ENCODE results near the gene PHACTR3. TPM values are rescaled to one million over a fixed set of nuclear protein-coding genes. Genes with fewer than 3 reads are reported as not detected.

The PHACTR3 gene
- total and polyA plus RNA-seq, 2 experiments from 2014 or later = 0.45 to 0.61 TPM

DNA sequence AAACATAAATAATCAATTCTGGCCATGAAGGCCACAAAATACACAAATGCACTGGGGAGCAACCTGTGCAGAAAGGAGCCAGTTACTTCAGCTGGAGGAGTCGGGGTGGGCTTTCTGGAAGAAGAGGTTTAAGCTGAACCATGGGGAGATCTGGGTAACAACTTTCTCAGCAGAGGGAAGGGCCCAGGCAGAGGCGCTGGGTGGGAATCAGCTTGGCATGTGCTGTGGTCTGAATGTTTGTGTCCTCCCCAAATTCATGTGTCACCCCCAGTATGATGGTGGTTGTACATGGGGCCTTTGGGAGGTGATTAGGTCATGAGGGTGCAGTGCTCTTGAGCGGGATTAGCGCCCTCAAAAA lies 221.2 kb downstream of the PHACTR3 start (continued):
- TF ChIP-seq, protein P1, sequence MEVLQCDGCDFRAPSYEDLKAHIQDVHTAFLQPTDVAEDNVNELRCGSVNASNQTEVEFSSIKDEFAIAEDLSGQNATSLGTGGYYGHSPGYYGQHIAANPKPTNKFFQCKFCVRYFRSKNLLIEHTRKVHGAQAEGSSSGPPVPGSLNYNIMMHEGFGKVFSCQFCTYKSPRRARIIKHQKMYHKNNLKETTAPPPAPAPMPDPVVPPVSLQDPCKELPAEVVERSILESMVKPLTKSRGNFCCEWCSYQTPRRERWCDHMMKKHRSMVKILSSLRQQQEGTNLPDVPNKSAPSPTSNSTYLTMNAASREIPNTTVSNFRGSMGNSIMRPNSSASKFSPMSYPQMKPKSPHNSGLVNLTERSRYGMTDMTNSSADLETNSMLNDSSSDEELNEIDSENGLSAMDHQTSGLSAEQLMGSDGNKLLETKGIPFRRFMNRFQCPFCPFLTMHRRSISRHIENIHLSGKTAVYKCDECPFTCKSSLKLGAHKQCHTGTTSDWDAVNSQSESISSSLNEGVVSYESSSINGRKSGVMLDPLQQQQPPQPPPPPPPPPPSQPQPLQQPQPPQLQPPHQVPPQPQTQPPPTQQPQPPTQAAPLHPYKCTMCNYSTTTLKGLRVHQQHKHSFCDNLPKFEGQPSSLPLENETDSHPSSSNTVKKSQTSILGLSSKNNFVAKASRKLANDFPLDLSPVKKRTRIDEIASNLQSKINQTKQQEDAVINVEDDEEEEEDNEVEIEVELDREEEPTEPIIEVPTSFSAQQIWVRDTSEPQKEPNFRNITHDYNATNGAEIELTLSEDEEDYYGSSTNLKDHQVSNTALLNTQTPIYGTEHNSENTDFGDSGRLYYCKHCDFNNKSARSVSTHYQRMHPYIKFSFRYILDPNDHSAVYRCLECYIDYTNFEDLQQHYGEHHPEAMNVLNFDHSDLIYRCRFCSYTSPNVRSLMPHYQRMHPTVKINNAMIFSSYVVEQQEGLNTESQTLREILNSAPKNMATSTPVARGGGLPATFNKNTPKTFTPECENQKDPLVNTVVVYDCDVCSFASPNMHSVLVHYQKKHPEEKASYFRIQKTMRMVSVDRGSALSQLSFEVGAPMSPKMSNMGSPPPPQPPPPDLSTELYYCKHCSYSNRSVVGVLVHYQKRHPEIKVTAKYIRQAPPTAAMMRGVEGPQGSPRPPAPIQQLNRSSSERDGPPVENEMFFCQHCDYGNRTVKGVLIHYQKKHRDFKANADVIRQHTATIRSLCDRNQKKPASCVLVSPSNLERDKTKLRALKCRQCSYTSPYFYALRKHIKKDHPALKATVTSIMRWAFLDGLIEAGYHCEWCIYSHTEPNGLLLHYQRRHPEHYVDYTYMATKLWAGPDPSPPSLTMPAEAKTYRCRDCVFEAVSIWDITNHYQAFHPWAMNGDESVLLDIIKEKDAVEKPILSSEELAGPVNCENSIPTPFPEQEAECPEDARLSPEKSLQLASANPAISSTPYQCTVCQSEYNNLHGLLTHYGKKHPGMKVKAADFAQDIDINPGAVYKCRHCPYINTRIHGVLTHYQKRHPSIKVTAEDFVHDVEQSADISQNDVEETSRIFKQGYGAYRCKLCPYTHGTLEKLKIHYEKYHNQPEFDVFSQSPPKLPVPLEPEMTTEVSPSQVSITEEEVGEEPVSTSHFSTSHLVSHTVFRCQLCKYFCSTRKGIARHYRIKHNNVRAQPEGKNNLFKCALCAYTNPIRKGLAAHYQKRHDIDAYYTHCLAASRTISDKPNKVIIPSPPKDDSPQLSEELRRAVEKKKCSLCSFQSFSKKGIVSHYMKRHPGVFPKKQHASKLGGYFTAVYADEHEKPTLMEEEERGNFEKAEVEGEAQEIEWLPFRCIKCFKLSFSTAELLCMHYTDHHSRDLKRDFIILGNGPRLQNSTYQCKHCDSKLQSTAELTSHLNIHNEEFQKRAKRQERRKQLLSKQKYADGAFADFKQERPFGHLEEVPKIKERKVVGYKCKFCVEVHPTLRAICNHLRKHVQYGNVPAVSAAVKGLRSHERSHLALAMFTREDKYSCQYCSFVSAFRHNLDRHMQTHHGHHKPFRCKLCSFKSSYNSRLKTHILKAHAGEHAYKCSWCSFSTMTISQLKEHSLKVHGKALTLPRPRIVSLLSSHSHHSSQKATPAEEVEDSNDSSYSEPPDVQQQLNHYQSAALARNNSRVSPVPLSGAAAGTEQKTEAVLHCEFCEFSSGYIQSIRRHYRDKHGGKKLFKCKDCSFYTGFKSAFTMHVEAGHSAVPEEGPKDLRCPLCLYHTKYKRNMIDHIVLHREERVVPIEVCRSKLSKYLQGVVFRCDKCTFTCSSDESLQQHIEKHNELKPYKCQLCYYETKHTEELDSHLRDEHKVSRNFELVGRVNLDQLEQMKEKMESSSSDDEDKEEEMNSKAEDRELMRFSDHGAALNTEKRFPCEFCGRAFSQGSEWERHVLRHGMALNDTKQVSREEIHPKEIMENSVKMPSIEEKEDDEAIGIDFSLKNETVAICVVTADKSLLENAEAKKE (CRISPR knock-in tag; IDR thresholded peaks at IDR 0.05) = no peak
- TF ChIP-seq ZNF114 (CRISPR knock-in tag; IDR thresholded peaks at IDR 0.05) = no peak
- no peak for TF ChIP-seq JUNB (IDR thresholded peaks at IDR 0.05; ENCODE audit: unreplicated experiment)
- TF ChIP-seq CTCF (conservative IDR thresholded peaks at IDR 0.05; ENCODE audit: low read depth in 2 of 2) = no peak
- no peak for TF ChIP-seq EZH2 (IDR thresholded peaks at IDR 0.05; ENCODE audit: low read depth, unreplicated experiment)

DNA sequence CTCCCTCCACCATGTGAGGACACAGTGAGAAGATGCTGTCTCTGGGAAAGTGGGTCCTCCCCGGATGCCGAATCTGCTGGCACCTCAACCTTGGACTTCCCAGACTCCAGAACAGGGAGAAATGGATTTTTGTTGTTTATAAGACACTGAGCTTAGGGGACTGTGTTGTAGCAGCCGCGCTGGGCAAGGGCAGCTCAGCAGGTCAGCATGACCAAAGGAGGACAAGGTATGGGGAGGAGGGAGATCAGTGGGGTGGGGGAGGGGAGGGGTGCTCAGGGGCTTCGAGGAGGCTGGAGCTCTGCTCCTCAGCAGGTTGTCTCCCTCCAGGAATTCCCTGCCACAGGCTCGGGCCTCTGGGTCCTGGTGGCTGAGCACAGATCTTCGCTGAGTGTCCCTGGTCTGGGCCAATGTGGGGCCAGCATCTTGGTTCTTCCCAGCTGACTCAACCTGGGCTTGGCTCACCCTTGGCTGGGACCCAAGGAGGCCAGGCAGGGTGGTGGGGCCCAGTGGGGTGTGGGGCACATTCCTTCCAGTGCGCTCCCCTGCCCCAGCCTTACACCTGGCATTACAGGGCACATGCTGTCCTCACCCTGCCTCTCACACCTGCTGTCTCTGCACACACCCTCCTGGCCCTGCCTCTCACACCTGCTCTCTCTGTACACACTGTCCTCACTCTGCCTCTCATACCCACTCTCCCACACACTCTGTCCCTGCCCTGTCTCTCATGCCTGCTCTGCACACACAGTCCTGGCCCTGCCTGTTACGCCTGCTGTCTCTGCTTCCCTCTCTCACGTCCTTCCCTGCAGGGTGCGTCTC lies 221.8 kb downstream of the PHACTR3 start:
- H3K27me3 Mint-ChIP-seq (ENCODE audit: insufficient read depth, low read depth, poor library complexity) = peaks cover 26% of the 10 kb centered on the region
- no peaks in the 10 kb centered on the region for H3F3A ChIP-seq (replicated peaks; ENCODE audit: low read depth)
- no peak for DNase-seq (ENCODE audit: low spot score)
- no peaks in the 10 kb centered on the region; the same call in 2 of the 3 replicates for H3K9me3 Mint-ChIP-seq
- no peak overlapping the region for H3K4me3 ChIP-seq
- no peaks in the 10 kb centered on the region; the same call in 2 of the 3 replicates for H3K36me3 Mint-ChIP-seq (ENCODE audit: low read depth)
- H3K27ac Mint-ChIP-seq = no peak overlapping the region
- H3K9me2 ChIP-seq (ENCODE audit: insufficient read depth) = no peaks in the 10 kb centered on the region
- TF ChIP-seq CTCF (conservative IDR thresholded peaks at IDR 0.05; ENCODE audit: low read depth in 2 of 2) = no peak
- H3K4me1 ChIP-seq (ENCODE audit: insufficient read depth) = no peaks in the 10 kb centered on the region
- H3K27me3 ChIP-seq (ENCODE audit: insufficient read depth) = no peaks in the 10 kb centered on the region
- H3K27ac ChIP-seq (ENCODE audit: low read depth) = no peak overlapping the region
- H3K36me3 ChIP-seq (ENCODE audit: insufficient read depth) = no peaks in the 10 kb centered on the region
- H4K20me1 ChIP-seq (replicated peaks; ENCODE audit: insufficient read depth) = no peaks in the 10 kb centered on the region
- H2AFZ ChIP-seq = no peak overlapping the region
- H3K4me2 ChIP-seq = no peak overlapping the region
- no peak; the same call in 2 of the 3 replicates for ATAC-seq
- no peaks in the 10 kb centered on the region for H3K79me2 ChIP-seq (replicated peaks; ENCODE audit: insufficient read depth)
- peaks cover 16% of the 10 kb centered on the region for H3K4me1 Mint-ChIP-seq
- no peak overlapping the region for H3K4me3 Mint-ChIP-seq
